Ascending aorta (tissue), 2 donors: ENCODE data around the gene FOXN3. TPM values are rescaled to one million over a fixed set of nuclear protein-coding genes. Genes with fewer than 3 reads are reported as not detected.

ENCODE experiments used
- DNase-seq, 2 donors: peaks; one replicate each; pipeline ENCODE4 v3.0.0-alpha.2; 2019; ENCODE audit warnings: low spot score in 2 of 2
- H3K27ac ChIP-seq, 2 donors: fragments of 200-600 bp; sonication (generic); one replicate each; pipeline ENCODE4 v1.5.1; 2016 to 2017; ENCODE audit warnings: mild to moderate bottlenecking in 1 of 2
- H3K27me3 ChIP-seq: fragments of 200-600 bp; sonication (generic); one replicate; pipeline ENCODE4 v1.5.1; 2017
- H3K36me3 ChIP-seq, 2 donors: fragments of 200-600 bp; sonication (generic); one replicate each; pipeline ENCODE4 v1.5.1; 2016
- H3K4me1 ChIP-seq, 2 donors: fragments of 200-600 bp; sonication (generic); one replicate each; pipeline ENCODE4 v1.5.1; 2016 to 2017; ENCODE audit warnings: mild to moderate bottlenecking in 1 of 2
- H3K4me3 ChIP-seq, 2 donors: fragments of 200-600 bp; sonication (generic); one replicate each; pipeline ENCODE4 v1.5.1; 2016 to 2017; ENCODE audit warnings: mild to moderate bottlenecking in 1 of 2
- H3K9me3 ChIP-seq, 2 donors: fragments of 200-600 bp; sonication (generic); one replicate each; pipeline ENCODE4 v1.5.1; 2016
- intact Hi-C: fragments of 100-400 bp; cut with DNase I; formaldehyde crosslinking; loops from one replicate; pipeline ENCODE4 v1.15.1; 2023
- total RNA-seq: library from RNA; depleted of rRNA; stranded (reverse); fragments of >200 nt; gene quantifications from one replicate; pipeline ENCODE4 v1.1.0, GENCODE V29; 2016
- TF ChIP-seq, protein P1 (sequence below), 3 experiments: fragments of 200-600 bp in 2 of 3; fragments of 450-650 bp in 1 of 3; sonication (generic) in 2 of 3; IDR thresholded peaks; one replicate each; pipeline ENCODE4 v1.5.1; 2016 to 2019; ENCODE audit warnings: antibody characterized with exemption in 3 of 3, mild to moderate bottlenecking in 1 of 3, moderate library complexity in 1 of 3

Gene FOXN3
- total RNA-seq, 1 donor from 2014 or later, result 96.3 TPM

DNA sequence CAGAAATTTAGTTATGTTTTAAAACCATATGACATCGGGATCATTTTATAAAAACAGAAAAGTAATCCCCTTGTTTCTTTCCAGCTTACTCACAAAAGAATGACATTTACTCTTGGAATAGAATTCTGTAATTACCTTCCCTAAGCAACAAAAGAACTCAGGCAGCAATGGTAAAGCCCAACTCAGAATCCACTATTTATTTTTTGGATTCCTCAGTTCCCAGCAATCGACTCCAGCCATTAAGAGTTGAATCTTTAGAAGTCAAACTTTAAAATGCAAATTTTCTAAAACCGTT is 65.9 kb downstream of the FOXN3 start:
- TF ChIP-seq, protein P1, sequence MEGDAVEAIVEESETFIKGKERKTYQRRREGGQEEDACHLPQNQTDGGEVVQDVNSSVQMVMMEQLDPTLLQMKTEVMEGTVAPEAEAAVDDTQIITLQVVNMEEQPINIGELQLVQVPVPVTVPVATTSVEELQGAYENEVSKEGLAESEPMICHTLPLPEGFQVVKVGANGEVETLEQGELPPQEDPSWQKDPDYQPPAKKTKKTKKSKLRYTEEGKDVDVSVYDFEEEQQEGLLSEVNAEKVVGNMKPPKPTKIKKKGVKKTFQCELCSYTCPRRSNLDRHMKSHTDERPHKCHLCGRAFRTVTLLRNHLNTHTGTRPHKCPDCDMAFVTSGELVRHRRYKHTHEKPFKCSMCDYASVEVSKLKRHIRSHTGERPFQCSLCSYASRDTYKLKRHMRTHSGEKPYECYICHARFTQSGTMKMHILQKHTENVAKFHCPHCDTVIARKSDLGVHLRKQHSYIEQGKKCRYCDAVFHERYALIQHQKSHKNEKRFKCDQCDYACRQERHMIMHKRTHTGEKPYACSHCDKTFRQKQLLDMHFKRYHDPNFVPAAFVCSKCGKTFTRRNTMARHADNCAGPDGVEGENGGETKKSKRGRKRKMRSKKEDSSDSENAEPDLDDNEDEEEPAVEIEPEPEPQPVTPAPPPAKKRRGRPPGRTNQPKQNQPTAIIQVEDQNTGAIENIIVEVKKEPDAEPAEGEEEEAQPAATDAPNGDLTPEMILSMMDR (IDR thresholded peaks at IDR 0.05), result no peak
- Histone ChIP-seq H3K9me3 (no peaks in the 10 kb centered on the region), H3K27ac (peak overlapping the region; percentile 65 to 76), H3K36me3 (peaks cover 0 to 9% of the 10 kb centered on the region in 2 donors), H3K4me1 (peaks cover 0 to 27% of the 10 kb centered on the region in 2 donors), H3K4me3 (peak overlapping the region in 1 of 2 donors; percentile 3), H3K27me3 (no peaks in the 10 kb centered on the region)
- no peak for DNase-seq
- intact Hi-C loops, result no loop called here

DNA sequence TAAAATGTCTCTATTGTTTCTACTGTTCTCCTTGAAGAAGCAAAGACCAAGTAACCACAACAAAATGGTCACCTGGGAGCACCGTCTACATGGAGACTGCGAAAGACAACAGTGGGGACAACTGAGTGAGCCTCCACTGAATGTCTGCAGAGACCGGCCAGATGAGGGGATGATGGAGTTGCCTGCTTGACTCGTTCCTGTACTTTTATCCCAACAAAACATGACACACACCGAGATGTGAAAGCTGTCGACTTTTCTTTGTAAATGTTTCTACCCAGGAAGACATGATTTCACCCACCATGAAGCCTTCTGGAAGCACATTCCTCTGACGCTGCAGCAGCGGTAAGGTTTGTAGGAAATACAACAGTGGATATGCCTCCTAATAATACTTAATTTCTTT is 66.9 kb downstream of the FOXN3 start:
- Histone ChIP-seq H3K27me3 (no peaks in the 10 kb centered on the region), H3K4me1 (peaks cover 0 to 27% of the 10 kb centered on the region in 2 donors), H3K4me3 (no peak overlapping the region), H3K36me3 (peaks cover 0 to 9% of the 10 kb centered on the region in 2 donors), H3K9me3 (no peaks in the 10 kb centered on the region), H3K27ac (peak overlapping the region in 1 of 2 donors; percentile 12)
- no peak for DNase-seq
- intact Hi-C loops, result no loop called here
- TF ChIP-seq, protein P1 (IDR thresholded peaks at IDR 0.05), result no peak

DNA sequence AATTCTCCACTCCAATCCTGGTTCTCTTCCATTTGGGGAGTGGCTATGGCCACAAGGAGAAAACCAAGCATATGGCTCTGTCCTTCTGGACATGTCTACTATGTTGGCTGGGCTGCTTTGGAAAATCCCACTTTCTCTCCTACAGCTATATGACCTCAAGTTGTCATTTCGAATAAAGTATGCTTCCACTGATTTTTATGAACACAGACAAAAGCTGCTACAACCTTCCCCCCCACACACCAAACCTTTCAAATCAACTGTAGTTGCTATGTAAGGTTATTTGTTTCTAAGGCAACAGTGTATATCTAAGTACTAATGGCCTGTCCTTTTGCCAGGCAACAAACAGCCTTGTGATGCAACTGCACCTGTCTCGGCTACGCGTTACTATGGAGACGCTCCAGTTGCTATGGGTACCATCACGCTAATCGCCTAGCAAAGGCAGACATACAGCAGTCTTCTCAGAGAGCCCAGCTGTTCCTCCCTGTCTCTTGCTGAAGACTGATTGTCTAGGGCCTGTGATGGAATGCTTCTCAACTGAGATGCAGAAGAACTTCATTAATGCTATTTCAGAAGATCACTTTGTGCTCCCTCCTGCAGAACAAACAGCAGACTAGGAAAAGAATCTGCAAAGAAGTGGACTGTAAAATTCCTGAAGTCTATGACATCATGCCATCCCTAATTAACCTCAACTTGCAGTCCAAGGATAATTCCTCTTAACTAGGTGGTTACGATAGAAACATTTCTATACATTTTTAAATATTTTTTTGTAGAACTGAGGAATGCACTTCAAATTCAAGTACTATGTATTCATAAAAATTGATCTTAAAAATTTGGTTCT is 67.6 kb downstream of the FOXN3 start:
- Histone ChIP-seq H3K27ac (no peak overlapping the region), H3K9me3 (no peaks in the 10 kb centered on the region), H3K4me1 (peaks cover 0 to 27% of the 10 kb centered on the region in 2 donors), H3K36me3 (peaks cover 0 to 9% of the 10 kb centered on the region in 2 donors), H3K4me3 (no peak overlapping the region), H3K27me3 (no peaks in the 10 kb centered on the region)
- TF ChIP-seq, protein P1 (IDR thresholded peaks at IDR 0.05), result no peak
- no peak for DNase-seq
- intact Hi-C loops, result no loop called here

DNA sequence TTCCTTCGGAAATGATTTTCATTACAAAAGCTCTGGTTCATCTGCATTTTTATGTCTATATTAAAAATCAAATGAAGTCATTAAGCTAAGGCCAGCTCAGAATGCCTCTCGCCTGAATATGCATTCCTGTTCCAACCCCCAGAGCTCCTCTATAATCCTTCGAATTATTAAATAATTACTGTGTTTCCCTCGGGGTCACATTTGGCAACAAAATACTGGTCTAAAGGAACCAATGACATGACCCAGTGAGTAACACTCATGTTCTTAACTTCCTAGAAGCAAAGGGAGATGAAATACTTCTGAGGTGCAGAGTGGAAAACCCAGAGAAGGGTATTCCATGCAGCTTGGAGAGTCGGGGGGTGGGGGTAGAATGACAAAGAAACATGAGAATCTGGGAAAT is 68.3 kb downstream of the FOXN3 start:
- H3K27ac ChIP-seq, result no peak overlapping the region
- intact Hi-C loops, result no loop called here

DNA sequence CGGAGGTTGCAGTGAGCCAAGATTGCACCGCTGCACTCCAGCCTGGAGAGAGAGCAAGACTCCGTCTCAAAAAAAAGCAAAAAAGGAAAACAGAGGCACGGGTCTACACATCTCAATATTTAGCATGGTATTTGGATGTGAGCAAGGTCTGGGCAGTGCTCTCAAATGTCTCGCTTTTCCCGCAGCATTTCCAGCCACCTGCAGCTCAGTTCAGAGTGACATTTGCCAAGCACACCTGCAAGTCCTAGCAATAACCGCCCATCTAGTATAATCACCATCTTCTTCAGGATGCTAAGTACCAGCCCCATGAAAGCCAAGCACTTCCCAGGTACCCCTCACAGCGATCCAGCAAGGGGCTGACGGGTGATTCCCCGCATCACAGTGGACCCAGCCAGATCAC is 69.1 kb downstream of the FOXN3 start:
- Histone ChIP-seq H3K4me3 (no peak overlapping the region), H3K36me3 (peaks cover 0 to 9% of the 10 kb centered on the region in 2 donors), H3K9me3 (no peaks in the 10 kb centered on the region), H3K27me3 (no peaks in the 10 kb centered on the region), H3K4me1 (peaks cover 0 to 28% of the 10 kb centered on the region in 2 donors), H3K27ac (no peak overlapping the region)
- TF ChIP-seq, protein P1 (IDR thresholded peaks at IDR 0.05), result no peak
- intact Hi-C loops, result no loop called here
- no peak for DNase-seq

More for the DNA sequence above, 68.3 kb downstream of the FOXN3 start:
- Histone ChIP-seq H3K9me3 (no peaks in the 10 kb centered on the region), H3K27me3 (no peaks in the 10 kb centered on the region), H3K36me3 (peaks cover 0 to 9% of the 10 kb centered on the region in 2 donors), H3K4me3 (no peak overlapping the region), H3K4me1 (peaks cover 0 to 27% of the 10 kb centered on the region in 2 donors)
- TF ChIP-seq, protein P1 (IDR thresholded peaks at IDR 0.05), result no peak
- no peak for DNase-seq
